Sigmoid colon (tissue), 4 donors: ENCODE measurements around the gene KLHL13.

ENCODE experiments used
- EP300 ChIP-seq, 4 donors: sonication (generic); formaldehyde crosslinking; IDR thresholded peaks; one replicate each; pipeline ENCODE4 v1.6.1; 2017; ENCODE audit warnings: antibody characterized with exemption in 4 of 4
- POLR2A ChIP-seq, 2 donors: fragments of 450-650 bp; IDR thresholded peaks; one replicate each; pipeline ENCODE4 v1.6.1; 2016; ENCODE audit warnings: antibody characterized with exemption in 2 of 2, mild to moderate bottlenecking in 2 of 2, moderate library complexity in 2 of 2
- POLR2AphosphoS5 ChIP-seq, 4 donors: sonication (generic); formaldehyde crosslinking; IDR thresholded peaks; one replicate each; pipeline ENCODE4 v1.6.1; 2017; ENCODE audit warnings: antibody characterized with exemption in 4 of 4
- TF ChIP-seq, protein P1 (sequence below), 4 experiments: fragments of 450-650 bp in 3 of 4; fragments of 200-600 bp in 1 of 4; IDR thresholded peaks; one replicate each; pipeline ENCODE4 v1.5.1; 2016 to 2019; ENCODE audit warnings: antibody characterized with exemption in 4 of 4, mild to moderate bottlenecking in 3 of 4, moderate library complexity in 2 of 4

DNA sequence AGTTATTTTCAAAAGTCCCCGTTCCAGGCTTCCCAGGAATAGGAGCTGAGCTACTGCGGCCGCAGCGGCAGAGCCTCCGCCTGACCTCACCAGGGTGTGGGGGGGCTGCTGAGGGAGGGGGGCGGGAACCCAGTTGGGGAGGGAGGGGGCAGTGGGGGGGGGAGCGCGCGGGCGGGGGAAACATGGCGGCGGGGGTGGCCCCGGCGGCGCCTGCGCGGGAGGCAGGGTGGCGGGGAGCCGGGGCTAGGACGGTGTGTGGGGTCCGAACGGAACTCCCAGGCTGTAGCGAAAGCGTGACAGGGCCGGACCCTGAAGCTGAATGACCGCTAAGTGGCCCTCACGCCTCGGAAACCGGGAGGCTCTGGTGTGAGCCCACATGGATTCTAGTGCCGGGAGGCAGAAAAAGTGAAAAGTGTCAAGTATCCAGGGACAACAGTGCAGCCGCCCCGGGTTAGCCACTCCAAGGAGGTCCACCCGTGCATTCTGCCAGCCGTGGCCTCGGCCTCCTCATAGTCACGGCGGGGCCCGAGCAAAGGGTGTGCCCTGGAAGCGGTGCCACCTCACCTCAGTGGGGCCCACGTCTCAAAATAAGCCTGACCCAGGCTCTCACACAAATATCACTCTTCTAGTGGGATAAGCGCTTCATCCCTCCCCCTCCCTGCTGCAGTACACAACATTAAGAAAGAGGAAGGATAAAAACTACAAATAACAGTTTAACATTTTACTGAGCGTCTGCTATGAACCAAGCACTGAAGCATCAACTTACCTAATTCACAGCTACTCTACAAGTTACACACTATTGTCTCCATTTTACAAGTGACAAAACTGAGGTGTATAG lies at the start of gene KLHL13:
- TF ChIP-seq, protein P1, sequence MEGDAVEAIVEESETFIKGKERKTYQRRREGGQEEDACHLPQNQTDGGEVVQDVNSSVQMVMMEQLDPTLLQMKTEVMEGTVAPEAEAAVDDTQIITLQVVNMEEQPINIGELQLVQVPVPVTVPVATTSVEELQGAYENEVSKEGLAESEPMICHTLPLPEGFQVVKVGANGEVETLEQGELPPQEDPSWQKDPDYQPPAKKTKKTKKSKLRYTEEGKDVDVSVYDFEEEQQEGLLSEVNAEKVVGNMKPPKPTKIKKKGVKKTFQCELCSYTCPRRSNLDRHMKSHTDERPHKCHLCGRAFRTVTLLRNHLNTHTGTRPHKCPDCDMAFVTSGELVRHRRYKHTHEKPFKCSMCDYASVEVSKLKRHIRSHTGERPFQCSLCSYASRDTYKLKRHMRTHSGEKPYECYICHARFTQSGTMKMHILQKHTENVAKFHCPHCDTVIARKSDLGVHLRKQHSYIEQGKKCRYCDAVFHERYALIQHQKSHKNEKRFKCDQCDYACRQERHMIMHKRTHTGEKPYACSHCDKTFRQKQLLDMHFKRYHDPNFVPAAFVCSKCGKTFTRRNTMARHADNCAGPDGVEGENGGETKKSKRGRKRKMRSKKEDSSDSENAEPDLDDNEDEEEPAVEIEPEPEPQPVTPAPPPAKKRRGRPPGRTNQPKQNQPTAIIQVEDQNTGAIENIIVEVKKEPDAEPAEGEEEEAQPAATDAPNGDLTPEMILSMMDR (IDR thresholded peaks at IDR 0.05): no peak
- no peak for TF ChIP-seq POLR2A (IDR thresholded peaks at IDR 0.05)
- TF ChIP-seq EP300 (IDR thresholded peaks at IDR 0.05): no peak
- peak in 3 of 4 donors; percentile 45 to 65 (median 51) for TF ChIP-seq POLR2AphosphoS5 (IDR thresholded peaks at IDR 0.05)
